Left cardiac atrium (tissue), 4 donors: ENCODE measurements around the gene MYO5B. TPM values are rescaled to one million over a fixed set of nuclear protein-coding genes. Genes with fewer than 3 reads are reported as not detected.
"Not testable (repeated sequence)": the region's sequence is repeated elsewhere in the genome, so short reads cannot be mapped to it uniquely, and the experiment has no call there.

ENCODE experiments used
- ATAC-seq, 2 donors: fragments of 200-7000 bp; cut with Tn5 transposase; one replicate each; pipeline ENCODE4 v1.9.1; 2020; ENCODE audit warnings: mild to moderate bottlenecking in 2 of 2, moderate library complexity in 2 of 2
- DNase-seq: peaks from one replicate; pipeline ENCODE4 v3.0.0-alpha.2; 2020
- intact Hi-C, 2 donors: fragments of 100-400 bp; cut with DNase I; formaldehyde crosslinking; loops; one replicate each; pipeline versions ENCODE4 v1.14.1 to v1.15.1; 2022 to 2023
- total RNA-seq, 2 donors: library from RNA; stranded (reverse); fragmentation: NEBNext Ultra II Directional; extraction: Animal tissue kit (Norgen Biotek cat#: 25700); gene quantifications; one replicate each; pipeline ENCODE4 v1.2.1, GENCODE V29; 2021
- donor health status: DM: no; HTN: yes; CAD: no.
- donor health status: DM: no; HTN: yes; CAD: no; lungs with severe emphysema.
- donor health status: DM: yes; HTN: yes; CAD: no.
- donor health status: Dilated cardiomyopathy.

The MYO5B gene
- total RNA-seq, 2 donors from 2014 or later, result 4.6 to 7.2 TPM

DNA sequence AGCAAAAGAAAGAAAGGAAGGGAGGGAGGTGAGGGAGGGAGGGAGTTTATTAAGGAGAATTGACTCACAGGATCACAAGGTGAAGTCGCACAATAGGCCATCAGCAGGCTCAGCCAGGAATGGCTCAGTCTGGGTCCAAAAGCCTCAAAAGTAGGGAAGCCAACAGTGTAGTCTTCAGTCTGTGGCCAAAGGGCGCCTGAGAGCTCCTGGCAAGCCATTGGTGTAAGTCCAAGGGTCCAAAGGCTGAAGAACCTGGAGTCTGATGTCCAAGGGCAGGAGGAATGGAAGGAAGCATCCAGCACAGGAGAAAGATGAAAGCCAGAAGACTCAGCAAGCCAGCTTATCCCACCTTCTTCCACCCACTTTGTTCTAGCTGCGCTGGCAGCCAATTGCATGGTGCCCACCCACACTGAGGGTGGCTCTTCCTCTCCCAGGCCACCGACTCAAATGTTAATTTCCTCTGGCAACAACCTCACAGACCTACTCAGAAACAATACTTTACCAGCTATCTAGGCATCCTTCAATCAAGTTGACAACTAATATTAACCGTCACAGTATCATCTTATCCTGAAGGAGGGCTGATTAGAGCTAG, 375.8 kb downstream of the MYO5B start:
- ATAC-seq (no peak), DNase-seq (no peak)
- intact Hi-C loops, result no loop called here

DNA sequence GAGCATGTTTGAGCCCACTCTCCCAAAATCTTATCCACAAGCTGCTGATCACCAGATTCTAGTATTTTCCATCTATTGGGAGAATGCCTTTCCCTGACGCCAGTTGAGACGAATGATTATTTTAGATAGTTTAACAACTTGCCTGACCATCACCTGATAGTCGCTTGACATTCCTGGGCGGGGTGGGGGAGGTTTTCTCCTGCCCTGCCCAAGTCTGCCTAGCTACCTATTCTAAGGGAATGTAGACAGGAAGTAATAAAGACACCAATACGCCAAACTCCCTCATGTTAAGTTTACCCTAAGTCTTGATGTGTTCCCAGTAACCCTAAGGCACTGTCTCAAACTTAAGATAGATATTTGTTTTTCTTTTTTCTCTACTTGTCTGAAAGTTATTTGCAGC, 377.0 kb downstream of the MYO5B start:
- intact Hi-C loops, result no loop called here
- DNase-seq (no peak), ATAC-seq (no peak)

- no peak for ATAC-seq
- intact Hi-C loops, result no loop called here
- no peak for DNase-seq
Observed at GRCh38 chr18:49815927-49816326, 379.0 kb downstream of the MYO5B start.

- peak; percentile 70 for DNase-seq
- intact Hi-C loops, result no loop called here
- ATAC-seq, result peak; percentile 61
Observed at GRCh38 chr18:49814147-49814499, 380.8 kb downstream of the MYO5B start.

DNA sequence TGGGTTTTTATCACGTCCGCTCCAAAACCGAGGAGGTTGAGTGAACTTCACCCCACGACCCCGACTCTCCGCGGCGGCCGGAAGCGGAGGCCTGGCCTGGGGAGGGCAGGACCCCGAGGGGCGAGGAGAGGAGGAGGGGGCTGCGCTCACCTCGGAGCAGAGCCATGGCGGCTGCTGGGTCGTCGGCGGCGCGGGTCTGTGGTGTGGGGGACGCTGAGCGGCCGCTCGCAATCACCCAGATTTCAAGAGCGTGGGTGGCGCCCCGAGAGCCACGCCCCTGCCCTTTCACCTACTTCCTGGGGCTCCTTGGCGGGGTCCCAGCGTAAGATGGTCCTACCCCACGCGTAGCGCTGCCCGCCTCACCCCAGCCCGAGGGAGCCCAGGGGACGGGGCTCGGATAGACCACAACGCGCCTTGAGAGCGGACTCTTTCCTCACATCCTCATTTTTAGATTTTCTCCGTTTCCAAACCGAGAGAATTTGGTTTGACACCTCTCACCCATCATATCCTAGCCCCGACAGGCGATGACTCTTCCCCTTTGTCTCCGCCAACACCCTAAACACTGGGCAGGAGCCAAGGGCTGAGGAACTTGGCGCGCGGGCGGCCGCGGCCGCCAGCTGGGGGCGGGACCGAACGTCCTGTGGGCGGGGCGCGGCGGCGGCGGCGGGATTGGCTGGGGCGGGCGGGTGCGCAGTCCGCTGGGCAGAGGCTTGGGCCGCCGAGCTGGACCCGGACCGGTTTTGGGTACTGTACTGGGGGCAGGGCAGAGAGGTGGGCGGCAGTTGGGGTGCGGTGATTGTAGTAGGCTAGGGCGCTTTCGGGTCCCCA, 381.4 kb downstream of the MYO5B start, which contains the start of gene ACAA2:
TSS of gene ACAA2 (minus strand) at position 215 of the 828 bp plus-strand sequence. CDS start at position 166, 49 bp downstream.
- DNase-seq (peak; percentile 89), ATAC-seq (peak; percentile 96 to 98)
- intact Hi-C loops, result no loop called here

- intact Hi-C loops, result no loop called here
- peak; percentile 41 for DNase-seq
- ATAC-seq, result peak; percentile 24 to 48
Observed at GRCh38 chr18:49813069-49813318, 382.0 kb downstream of the MYO5B start.

DNA sequence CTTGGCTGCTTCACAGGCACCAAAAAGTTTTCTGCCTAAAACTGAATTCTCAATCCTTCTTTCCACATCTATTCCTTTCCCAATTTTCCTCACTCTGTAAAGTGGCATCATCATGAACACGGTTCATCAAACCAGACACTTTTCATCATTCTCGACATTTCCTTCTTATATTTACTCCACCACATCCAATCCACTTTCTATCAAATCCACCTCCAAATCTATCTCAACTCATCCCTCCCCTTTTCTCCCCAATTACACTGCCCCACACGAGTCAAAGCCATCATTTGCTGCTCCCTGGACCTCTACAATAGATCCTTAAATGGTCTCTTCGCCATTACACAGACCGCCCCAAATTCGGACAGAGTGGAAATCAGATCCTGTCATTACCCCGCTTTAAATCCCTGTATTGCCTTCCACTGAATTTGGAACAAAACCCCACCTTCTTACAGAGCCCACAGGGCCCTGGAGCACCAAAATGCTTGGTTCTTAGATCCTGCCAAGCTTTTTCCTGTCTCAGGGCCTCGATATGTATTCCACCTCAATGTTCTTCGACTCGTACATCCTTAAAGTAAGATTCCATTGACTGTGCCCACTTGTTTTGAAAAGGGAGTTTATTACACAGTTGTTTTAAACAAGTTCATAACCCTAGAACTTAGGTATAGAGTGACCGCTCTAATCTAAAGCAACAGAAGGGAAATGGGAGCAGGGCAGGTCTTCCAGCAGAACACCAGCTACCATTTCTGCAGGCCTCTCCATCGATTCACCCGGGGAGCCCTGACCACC, 382.5 kb downstream of the MYO5B start:
- DNase-seq, result no peak
- intact Hi-C loops, result no loop called here
- ATAC-seq, result no peak

DNA sequence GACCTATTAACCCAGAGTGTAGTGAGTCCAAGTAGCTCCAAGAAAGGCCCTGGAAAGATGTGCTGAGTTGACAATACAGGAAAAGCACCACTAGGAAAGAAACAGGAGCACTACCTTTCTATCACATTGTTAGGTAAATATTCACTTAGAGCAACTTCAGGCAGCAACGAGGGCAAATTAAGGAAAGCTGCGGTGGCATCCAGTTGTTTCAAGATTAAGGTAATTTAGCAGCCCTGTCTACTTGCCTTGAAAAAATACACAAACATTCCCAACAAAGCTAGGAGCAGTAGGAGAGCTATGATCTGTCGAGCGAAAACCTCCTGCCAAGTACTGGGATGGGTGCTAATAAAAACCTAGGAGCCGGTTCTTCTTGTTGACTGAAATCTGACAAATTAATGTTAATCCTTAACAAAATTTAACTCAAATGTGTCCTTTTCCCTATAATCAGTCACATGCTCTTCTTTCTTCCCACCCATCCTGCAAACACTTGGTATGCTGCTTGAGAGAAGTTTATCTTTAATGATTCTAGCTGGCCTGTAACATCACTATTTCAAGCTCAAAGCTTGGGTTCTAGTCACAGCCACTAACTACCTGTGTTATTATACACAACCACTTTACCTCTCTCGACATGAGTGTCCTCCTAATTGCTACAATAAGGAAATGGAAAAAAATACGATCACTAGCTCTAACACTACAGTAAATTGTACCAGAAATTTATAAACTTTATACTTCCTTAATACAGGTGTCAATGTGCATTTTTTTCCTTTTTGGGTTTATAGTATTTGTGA, 383.6 kb downstream of the MYO5B start:
- ATAC-seq (no peak), DNase-seq (no peak)
- intact Hi-C loops, result no loop called here

DNA sequence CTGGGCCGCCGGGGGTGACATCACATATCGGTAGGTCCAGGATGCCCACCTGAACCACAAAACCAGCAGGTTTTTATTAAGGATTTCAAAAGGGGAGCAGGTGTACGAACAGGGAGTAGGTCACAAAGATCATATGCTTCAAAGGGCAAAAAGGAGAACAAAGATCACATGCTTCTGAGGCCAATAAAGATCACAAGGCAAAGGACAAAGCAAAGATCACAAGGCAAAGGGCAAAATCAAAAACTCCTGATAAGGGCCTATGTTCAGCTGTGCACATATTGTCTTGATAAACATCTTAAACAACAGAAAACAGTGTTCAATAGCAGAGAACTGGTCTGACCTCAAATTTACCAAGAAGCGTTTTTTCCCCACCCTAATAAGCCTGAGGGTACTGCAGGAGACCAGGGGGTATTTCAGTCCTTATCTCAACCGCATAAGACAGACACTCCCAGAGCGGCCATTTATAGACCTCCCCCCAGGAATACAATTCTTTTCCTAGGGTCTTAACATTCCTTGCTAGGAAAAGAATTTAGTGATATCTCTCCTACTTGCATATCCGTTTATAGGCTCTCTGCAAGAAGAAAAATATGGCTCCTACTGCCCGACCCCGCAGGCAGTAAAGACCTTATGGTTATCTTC, 386.3 kb downstream of the MYO5B start:
- intact Hi-C loops, DNase-seq: not testable (repeated sequence)

GRCh38 chr18:49804096-49804495, 390.9 kb downstream of the MYO5B start:
- intact Hi-C loops, result no loop called here
- no peak for ATAC-seq

More for the DNA sequence above, 386.3 kb downstream of the MYO5B start:
- not testable (repeated sequence) for ATAC-seq

GRCh38 chr18:49802623-49803022, 392.3 kb downstream of the MYO5B start:
- intact Hi-C loops, result no loop called here

More at GRCh38 chr18:49804096-49804495, 390.9 kb downstream of the MYO5B start:
- no peak for DNase-seq

DNA sequence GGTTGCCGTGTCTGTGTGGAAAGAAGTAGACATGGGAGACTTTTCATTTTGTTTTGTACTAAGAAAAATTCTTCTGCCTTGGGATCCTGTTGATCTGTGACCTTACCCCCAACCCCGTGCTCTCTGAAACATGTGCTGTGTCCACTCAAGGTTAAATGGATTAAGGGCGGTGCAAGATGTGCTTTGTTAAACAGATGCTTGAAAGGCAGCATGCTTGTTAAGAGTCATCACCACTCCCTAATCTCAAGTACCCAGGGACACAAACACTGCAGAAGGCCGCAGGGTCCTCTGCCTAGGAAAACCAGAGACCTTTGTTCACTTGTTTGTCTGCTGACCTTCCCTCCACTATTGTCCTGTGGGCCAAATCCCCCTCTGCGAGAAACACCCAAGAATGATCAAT, 394.5 kb downstream of the MYO5B start:
- intact Hi-C loops, result not testable (repeated sequence)

More at GRCh38 chr18:49802623-49803022, 392.3 kb downstream of the MYO5B start:
- DNase-seq (no peak), ATAC-seq (no peak)

GRCh38 chr18:49799806-49800205, 395.1 kb downstream of the MYO5B start:
- ATAC-seq, DNase-seq: not testable (repeated sequence)
- intact Hi-C loops, result loop anchor here in 1 of 2 donors (5.0 kb wide), 1 partner anchor 57 kb away; no protein-coding TSS in a partner anchor

More for the DNA sequence above, 394.5 kb downstream of the MYO5B start:
- ATAC-seq, DNase-seq: not testable (repeated sequence)

- intact Hi-C loops, result loop anchor here in 1 of 2 donors (5.0 kb wide), 1 partner anchor 59 kb away; no protein-coding TSS in a partner anchor
- no peak for ATAC-seq
- no peak for DNase-seq
Observed at GRCh38 chr18:49798001-49798400, 396.9 kb downstream of the MYO5B start.

- intact Hi-C loops, result loop anchor here in 1 of 2 donors (5.0 kb wide), 1 partner anchor 61 kb away; no protein-coding TSS in a partner anchor
- ATAC-seq (no peak), DNase-seq (no peak)
Observed at GRCh38 chr18:49795612-49796552, 399.1 kb downstream of the MYO5B start.

DNA sequence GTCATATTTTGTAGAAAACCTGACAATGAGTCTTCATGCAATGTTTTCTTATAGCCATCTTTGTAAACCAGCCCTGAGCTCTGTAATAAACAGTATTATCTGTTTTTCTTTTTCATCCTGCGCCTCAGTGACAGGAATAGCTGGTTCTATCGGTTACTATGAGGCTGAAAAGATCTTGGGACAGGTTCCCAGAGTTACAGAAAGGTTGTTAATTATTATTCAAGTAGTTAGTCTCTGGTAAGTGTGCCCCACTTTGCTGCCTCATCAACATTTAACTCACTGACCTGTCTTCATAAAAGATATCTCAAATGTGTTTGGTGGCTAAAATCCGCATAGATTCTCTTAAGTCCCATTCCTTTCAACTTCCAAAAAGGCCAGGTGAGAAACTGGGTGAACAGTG, 400.2 kb downstream of the MYO5B start:
- DNase-seq (no peak), ATAC-seq (no peak)
- intact Hi-C loops, result loop anchor here in 1 of 2 donors (5.0 kb wide), 1 partner anchor 63 kb away; no protein-coding TSS in a partner anchor

DNA sequence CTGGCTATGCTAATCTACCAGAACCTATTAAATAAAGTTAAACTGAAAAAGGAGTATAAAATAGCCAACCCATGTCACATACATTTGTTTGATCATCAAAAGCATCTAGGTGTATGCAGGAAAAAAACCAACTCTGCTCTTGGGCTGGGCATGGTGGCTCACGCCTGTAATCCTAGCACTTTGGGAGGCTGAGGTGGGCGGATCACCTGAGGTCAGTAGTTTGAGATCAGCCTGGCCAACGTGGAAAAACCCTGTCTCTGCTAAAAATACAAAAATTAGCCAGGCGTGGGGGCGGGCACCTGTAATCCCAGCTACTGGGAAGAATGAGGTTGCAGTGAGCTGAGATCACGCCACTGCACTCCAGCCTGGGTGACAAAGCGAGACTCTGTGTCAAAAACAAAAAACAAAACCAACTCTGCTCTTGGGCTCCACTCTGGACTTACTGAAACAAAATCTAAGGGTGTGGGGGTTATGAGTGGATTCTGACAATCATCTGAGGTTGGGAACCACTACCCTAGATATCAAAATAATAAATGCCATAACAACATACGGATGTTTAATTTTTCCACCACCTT, 405.3 kb downstream of the MYO5B start:
- intact Hi-C loops, ATAC-seq, DNase-seq: not testable (repeated sequence)
